ENCODE measurements around the gene TRIM47. TPM values are rescaled to one million over a fixed set of nuclear protein-coding genes. Genes with fewer than 3 reads are reported as not detected.

TRIM47 gene
- total and polyA plus RNA-seq, 2 of the 13 experiments (the other 11 are each of a cell fraction or from before 2014, with no cell fraction given) = 33.5 to 82.0 TPM

GRCh38 chr17:75927286-75927922, 49.0 kb upstream of the TRIM47 start (continued):
- TF ChIP-seq, protein P1, sequence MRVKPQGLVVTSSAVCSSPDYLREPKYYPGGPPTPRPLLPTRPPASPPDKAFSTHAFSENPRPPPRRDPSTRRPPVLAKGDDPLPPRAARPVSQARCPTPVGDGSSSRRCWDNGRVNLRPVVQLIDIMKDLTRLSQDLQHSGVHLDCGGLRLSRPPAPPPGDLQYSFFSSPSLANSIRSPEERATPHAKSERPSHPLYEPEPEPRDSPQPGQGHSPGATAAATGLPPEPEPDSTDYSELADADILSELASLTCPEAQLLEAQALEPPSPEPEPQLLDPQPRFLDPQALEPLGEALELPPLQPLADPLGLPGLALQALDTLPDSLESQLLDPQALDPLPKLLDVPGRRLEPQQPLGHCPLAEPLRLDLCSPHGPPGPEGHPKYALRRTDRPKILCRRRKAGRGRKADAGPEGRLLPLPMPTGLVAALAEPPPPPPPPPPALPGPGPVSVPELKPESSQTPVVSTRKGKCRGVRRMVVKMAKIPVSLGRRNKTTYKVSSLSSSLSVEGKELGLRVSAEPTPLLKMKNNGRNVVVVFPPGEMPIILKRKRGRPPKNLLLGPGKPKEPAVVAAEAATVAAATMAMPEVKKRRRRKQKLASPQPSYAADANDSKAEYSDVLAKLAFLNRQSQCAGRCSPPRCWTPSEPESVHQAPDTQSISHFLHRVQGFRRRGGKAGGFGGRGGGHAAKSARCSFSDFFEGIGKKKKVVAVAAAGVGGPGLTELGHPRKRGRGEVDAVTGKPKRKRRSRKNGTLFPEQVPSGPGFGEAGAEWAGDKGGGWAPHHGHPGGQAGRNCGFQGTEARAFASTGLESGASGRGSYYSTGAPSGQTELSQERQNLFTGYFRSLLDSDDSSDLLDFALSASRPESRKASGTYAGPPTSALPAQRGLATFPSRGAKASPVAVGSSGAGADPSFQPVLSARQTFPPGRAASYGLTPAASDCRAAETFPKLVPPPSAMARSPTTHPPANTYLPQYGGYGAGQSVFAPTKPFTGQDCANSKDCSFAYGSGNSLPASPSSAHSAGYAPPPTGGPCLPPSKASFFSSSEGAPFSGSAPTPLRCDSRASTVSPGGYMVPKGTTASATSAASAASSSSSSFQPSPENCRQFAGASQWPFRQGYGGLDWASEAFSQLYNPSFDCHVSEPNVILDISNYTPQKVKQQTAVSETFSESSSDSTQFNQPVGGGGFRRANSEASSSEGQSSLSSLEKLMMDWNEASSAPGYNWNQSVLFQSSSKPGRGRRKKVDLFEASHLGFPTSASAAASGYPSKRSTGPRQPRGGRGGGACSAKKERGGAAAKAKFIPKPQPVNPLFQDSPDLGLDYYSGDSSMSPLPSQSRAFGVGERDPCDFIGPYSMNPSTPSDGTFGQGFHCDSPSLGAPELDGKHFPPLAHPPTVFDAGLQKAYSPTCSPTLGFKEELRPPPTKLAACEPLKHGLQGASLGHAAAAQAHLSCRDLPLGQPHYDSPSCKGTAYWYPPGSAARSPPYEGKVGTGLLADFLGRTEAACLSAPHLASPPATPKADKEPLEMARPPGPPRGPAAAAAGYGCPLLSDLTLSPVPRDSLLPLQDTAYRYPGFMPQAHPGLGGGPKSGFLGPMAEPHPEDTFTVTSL (CRISPR knock-in tag; IDR thresholded peaks at IDR 0.05; ENCODE audit: borderline replicate concordance) = no peak
- TF ChIP-seq ZNF263 (CRISPR knock-in tag; IDR thresholded peaks at IDR 0.05) = 0 out of 2 replicates have a peak, but pooled peaks have one; percentile 20
- TF ChIP-seq, protein P2, sequence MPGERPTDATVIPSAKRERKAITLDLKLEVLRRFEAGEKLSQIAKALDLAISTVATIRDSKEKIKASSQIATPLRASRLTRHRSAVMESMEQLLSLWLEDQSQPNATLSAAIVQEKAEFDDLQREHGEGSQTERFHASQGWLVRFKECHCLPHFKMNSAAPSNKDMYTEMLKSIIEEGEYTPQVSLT (CRISPR knock-in tag; IDR thresholded peaks at IDR 0.05; ENCODE audit: borderline replicate concordance, low read depth) = no peak
- TF ChIP-seq ETV5 (CRISPR knock-in tag; IDR thresholded peaks at IDR 0.05; ENCODE audit: borderline replicate concordance) = peak; percentile 59; the same call in 1 of the 2 replicates
- 0 out of 2 replicates have a peak, but pooled peaks have one; percentile 18 for TF ChIP-seq ZNF274 (CRISPR knock-in tag; IDR thresholded peaks at IDR 0.05)
- TF ChIP-seq ZNF761 (CRISPR knock-in tag; conservative IDR thresholded peaks at IDR 0.05) = no peak
- TF ChIP-seq MXI1 (IDR thresholded peaks at IDR 0.05; ENCODE audit: borderline replicate concordance, low read depth, low read length) = no peak
- TF ChIP-seq ZFP1 (CRISPR knock-in tag; IDR thresholded peaks at IDR 0.05) = no peak
- peak; percentile 45; the same call in 1 of the 2 replicates for TF ChIP-seq KDM2A (CRISPR knock-in tag; IDR thresholded peaks at IDR 0.05; ENCODE audit: borderline replicate concordance, low read depth)
- peak; percentile 88 for TF ChIP-seq HNF4A (CRISPR knock-in tag; IDR thresholded peaks at IDR 0.05)
- TF ChIP-seq THAP11 (CRISPR knock-in tag; IDR thresholded peaks at IDR 0.05) = peak; percentile 52
- no peak for TF ChIP-seq ZNF232 (CRISPR knock-in tag; IDR thresholded peaks at IDR 0.05; ENCODE audit: borderline replicate concordance)
- no peak for TF ChIP-seq CEBPG (CRISPR knock-in tag; IDR thresholded peaks at IDR 0.05)
- TF ChIP-seq SP4 (CRISPR knock-in tag; IDR thresholded peaks at IDR 0.05) = 0 out of 2 replicates have a peak, but pooled peaks have one; percentile 33
- no peak for TF ChIP-seq ZNF616 (CRISPR knock-in tag; IDR thresholded peaks at IDR 0.05; ENCODE audit: low read depth)
- TF ChIP-seq ZBED4 (CRISPR knock-in tag; IDR thresholded peaks at IDR 0.05; ENCODE audit: borderline replicate concordance) = 0 out of 2 replicates have a peak, but pooled peaks have one; percentile 18
- TF ChIP-seq SALL1 (CRISPR knock-in tag; IDR thresholded peaks at IDR 0.05) = peak; percentile 24; the same call in 1 of the 2 replicates

Measured in HepG2 (cell line).